NCI-H226 (cell line): ENCODE measurements around the gene FILIP1L.

Source experiments
- DNase-seq: peaks from one replicate; pipeline ENCODE4 v3.0.0-alpha.2; 2015

The FILIP1L gene

GRCh38 chr3:100124201-100124761 lies 10.0 kb upstream of the FILIP1L start:
- DNase-seq: no peak

DNA sequence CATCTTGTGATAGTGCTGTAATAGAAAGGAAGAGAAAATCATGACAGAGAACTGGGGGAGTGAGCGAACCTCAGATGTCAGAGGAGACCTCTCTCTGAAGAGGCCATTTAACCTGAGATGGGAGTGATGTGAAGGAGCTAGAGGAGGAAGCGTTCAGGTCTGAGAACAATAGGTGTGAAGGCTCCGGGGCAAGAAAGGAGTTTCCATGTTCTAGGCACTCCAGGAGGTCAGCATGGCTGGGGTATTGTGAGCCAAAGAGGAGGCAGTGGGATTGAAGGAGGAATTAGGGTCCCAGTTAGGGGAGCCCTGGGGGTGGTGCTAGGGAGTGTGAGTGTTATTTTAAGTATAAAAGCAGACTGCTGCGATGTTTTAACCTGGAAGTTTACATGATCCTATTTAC lies 8.8 kb upstream of the FILIP1L start:
- no peak for DNase-seq

DNA sequence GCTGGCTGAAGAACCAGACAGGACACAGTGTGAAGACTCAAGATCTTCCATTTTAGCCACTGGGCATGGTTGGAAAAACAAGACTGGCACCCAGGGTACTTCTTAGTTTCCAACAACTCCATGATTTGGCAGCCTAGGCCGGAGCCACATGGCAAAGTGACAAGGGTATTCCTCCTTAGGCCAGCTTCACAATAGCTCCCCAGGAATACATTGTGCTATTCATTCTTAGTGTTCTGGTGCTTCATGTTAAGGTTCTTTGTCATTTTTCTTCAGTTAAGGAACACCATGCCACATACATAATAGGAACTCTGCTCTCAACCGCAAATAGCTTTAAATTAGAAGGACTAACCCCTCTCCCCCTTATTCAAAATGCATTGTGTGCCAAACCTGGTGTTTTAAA lies 8.0 kb upstream of the FILIP1L start:
- DNase-seq: no peak

- DNase-seq: no peak
Observed at GRCh38 chr3:100120693-100121092, 6.4 kb upstream of the FILIP1L start.

GRCh38 chr3:100120012-100120411 lies 5.7 kb upstream of the FILIP1L start:
- DNase-seq: no peak

- no peak for DNase-seq
Observed at GRCh38 chr3:100117093-100117492, 2.8 kb upstream of the FILIP1L start.

DNA sequence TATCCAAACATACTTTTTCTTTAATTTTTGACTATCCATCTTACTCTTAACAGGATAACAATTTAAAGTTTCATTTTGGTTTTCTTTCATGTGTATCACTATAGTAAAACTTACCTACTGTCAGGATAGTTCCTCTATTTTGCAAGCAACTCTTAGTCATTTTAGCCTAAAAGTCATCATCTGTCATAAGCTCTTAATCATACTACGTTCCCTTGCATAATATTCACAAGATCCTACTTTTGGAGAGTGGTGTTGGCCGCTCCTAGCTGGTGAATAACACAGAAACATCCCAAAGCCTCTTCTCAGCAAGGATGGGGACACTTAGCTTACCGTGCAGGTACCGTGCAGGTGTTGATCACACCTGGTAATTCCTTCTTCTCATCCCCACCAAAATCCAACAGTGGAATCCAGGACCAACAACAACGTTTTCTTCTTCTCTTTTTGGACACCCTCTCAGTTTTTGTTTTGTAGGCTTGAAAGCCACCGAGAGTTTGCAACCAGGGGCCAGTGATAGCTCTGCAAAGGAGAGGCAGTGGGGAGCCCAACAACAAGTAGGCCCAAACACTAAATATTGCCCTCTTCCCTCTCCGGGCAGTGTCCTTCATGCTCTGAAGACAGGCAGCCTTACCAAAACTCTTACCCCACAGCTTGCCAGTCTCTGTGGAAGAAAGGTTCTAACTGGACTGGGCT lies 433 bp downstream of the FILIP1L start:
- DNase-seq: no peak

DNA sequence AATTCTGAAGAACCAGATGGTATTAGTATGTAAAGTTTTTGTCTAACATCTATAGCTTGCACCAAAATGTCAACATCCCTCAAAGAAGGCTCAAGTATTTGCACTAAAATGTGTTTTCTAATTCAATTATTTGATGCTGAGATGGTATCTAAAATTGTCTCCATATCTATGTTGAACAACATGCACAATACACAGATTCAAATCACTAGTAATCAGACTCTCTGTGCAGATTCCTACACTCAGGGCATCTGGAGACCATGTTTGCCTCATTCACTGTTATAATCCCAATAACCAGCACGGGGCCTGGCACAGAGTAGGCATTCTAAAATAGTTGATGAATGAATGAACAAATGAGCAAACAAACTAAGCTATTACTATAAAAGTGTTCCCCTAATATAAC lies 2.6 kb downstream of the FILIP1L start:
- DNase-seq: no peak

DNA sequence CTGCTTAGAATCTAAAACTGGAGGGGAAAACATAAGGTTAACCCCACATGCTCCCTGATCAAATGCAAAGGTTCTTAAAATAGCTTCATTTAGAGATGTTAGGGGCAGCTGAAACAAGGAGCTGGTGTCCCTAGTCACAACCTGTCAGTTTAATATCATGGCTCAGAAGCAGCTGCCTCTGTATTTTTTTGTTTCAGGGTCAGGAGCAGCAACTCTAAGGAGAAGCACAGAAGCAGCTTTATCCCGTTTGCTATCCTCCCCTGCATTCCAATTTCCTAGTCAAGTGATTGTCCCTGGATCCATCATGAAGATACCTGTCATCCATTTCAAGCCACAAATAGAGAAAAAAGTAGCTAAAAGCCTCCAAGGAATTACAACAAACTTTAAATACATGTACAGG lies 4.1 kb downstream of the FILIP1L start:
- no peak for DNase-seq

GRCh38 chr3:100108464-100109079 lies 5.7 kb downstream of the FILIP1L start:
- no peak for DNase-seq

- no peak for DNase-seq
Observed at GRCh38 chr3:100107221-100107814, 7.0 kb downstream of the FILIP1L start.

DNA sequence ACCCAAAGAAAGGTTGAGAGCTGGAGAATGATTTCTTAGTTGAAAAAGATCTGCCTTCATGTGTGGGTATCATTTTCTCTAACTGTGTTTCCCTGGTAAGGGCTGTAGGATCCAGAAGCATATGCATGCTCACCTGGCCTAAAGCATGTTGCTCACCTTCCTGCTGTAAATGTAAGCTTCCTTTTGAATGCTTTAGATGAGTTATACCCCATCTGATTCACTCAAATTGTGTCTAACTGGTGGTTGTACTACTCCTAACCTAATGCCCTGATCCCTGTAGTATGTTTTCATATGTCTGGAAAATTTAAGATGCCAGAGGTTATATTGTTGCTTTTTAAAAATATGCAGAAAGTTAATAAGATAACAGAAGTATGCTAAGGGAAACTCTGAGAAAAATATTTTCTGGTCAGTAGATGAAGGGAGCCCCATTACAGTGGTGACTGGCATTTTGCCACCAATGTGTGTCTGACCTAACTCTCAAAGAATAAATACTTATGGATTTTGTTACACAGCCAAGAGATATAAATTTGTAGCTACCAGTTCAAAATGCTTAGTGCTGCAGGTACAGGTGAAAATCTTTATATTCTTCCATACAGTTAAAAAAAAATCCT lies 7.7 kb downstream of the FILIP1L start:
- peak; percentile 22 for DNase-seq

DNA sequence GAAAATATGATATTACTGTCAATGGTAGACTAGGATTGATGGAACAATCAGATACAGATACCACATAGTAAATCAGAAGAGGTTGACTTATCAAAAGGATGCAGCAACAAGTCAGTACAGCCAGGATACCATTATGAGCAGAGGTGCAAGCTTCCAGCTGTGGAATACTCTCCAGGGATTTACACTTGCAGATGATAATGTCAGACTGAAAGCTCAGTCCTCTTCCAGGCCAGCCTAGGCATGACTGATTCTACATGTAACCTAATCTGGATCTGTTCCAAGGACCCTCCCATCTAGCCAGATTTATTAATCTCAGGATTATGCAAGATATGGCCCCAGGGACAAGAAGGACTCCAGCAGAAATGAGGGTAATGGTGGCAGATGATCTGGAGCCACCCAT lies 8.2 kb downstream of the FILIP1L start:
- no peak for DNase-seq

DNA sequence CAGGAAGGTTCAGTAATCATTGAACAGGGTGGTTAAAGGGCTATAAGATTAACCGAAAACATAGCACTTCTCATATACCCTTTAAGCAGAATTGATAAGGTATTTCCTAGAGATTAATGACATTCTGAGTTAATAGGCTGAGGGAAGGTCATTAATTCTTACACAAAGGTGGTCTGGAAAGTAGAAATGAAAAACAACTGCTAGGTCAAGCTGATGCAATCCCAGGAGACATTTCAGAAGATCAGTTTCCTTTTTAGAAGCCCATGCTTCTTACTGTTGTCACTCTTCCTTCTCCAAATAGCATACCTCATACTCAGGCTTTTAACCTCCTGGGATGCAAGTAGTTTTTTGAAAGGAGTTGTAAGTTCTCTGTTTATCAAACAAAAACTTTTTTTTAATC lies 8.8 kb downstream of the FILIP1L start:
- no peak for DNase-seq

- no peak for DNase-seq
Observed at GRCh38 chr3:100104817-100105413, 9.4 kb downstream of the FILIP1L start.

DNA sequence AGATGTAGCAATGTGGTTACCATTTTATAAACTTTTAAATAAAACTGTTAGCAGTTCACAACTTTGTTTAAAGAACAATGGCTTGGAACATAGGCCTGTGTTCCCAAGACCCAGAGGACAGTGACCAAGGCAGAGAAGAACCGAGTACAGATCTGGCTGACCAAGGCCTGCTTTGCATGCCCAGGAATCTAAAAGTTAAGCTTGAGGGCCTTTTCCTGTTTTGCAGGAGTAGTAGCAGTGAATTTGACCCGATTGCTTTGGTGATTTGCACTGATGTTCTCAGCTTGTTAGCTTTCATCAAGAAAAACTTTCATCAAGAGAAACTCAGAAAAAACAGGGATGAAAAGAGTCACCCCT lies 9.9 kb downstream of the FILIP1L start:
- DNase-seq: no peak

GRCh38 chr3:100103558-100104441 lies 10.5 kb downstream of the FILIP1L start:
- DNase-seq: no peak

- no peak for DNase-seq
Observed at GRCh38 chr3:100102757-100103156, 11.5 kb downstream of the FILIP1L start.

- DNase-seq: peak; percentile 15
Observed at GRCh38 chr3:100100425-100100824, 13.9 kb downstream of the FILIP1L start.

GRCh38 chr3:100099621-100100020 lies 14.7 kb downstream of the FILIP1L start:
- no peak for DNase-seq

GRCh38 chr3:100098784-100099070 lies 15.6 kb downstream of the FILIP1L start:
- DNase-seq: no peak

DNA sequence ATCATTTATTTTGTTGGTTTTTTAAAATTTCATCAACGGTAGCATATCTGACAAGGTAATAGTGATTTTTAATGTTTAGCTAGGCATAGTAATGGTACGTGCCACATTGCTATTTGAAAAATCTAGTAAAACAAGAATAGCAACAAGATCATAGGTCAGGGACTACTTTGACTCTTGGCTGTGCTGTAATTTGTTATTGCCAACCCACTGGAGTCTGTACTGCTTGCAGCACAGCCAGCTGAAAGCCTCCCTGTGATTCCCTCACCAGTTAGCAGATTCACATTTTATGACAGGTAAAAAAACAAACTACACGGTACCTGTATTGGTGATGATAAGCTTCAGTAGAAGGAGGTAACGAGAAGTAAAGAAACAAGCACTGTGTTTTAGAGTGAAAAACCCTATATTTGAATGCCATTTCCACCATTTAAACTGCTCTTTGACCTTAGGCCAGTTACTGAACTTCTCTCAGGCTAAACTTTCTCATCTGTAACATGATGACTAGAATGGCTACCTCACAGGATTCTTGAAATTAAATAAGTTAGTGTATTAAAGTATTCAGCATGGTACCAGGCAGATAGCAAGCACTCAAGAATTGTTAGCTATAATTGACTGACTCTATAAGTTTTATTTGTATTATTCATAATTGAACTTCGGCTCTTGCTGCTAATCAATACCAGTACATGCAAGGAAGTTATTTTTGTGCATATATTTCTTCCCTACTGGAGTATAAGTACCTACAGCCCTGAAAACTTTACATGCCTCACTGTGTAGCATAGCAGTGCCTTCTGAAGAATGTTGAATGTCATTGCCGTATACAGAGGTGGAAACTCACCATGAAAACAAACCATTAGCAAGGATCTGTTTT lies 16.1 kb downstream of the FILIP1L start:
- DNase-seq: no peak
